HepG2 (cell line): Measurements from ENCODE around the gene GRB2. TPM values are rescaled to one million over a fixed set of nuclear protein-coding genes. Genes with fewer than 3 reads are reported as not detected.
A peak's percentile ranks its signal among the peaks of the same experiment; 100 is the strongest.
"Not testable (repeated sequence)": the region's sequence is repeated elsewhere in the genome, so short reads cannot be mapped to it uniquely, and the experiment has no call there.

Experiments used
- ATAC-seq: fragments of 200-7000 bp; cut with Tn5 transposase; 3 replicates; pipeline ENCODE4 v1.9.1; 2020; ENCODE audit warnings: mild to moderate bottlenecking, moderate library complexity
- BruUV-seq: library from RNA; stranded (reverse); fragments of 400-500 nt; replicated peaks from 2 replicates; lab custom pipeline; 2021; lab: Mats Ljungman, UMichigan
- CTCF ChIA-PET: fragments of 300-600 bp; formaldehyde crosslinking; extraction: SDS; loops from one replicate; lab custom pipeline; 2021; ENCODE audit warnings: low total read pairs, inconsistent platforms, low intra/inter-chr PET ratio; lab: Yijun Ruan, JAX
- POLR2A ChIA-PET: fragments of 350-600 bp; sonication (Branson Sonifier 250); formaldehyde crosslinking; loops from one replicate; lab custom pipeline; 2020; ENCODE audit warnings: antibody characterized with exemption, inconsistent platforms; lab: Yijun Ruan, JAX
- DNase-seq: peaks from one replicate; pipeline ENCODE4 v3.0.0-alpha.2; 2015; ENCODE audit warnings: low spot score
- FAIRE-seq: peaks from 3 replicates; lab custom pipeline; 2011; peaks lifted over from hg19 to GRCh38; lab: Jason Lieb, UNC
- H2AFZ ChIP-seq: one replicate; pipeline ENCODE4 v1.6.1; 2011; ENCODE audit warnings: low read length, inconsistent platforms
- H3K27ac ChIP-seq: fragments of 300-600 bp; 3 replicates; pipeline ENCODE4 v1.8.0; 2011; ENCODE audit warnings: mixed run types, mild to moderate bottlenecking, mixed read lengths, low read length, inconsistent platforms; ENCODE audit not compliant: insufficient read depth; ENCODE audit errors: extremely low read length
- H3K27me3 ChIP-seq, 2 experiments: fragments of 200-600 bp in 1 of 2; 2 replicates in 1 of 2; 3 replicates in 1 of 2; pipeline versions ENCODE4 v1.6.0 to v1.8.0; 2011; ENCODE audit warnings: low read length in 2 of 2, mild to moderate bottlenecking in 2 of 2, moderate library complexity in 2 of 2, inconsistent platforms in 1 of 2; ENCODE audit not compliant: insufficient read depth in 2 of 2, control insufficient read depth in 1 of 2
- H3K36me3 ChIP-seq, 2 experiments: fragments of 200-600 bp in 1 of 2; replicated peaks in 1 of 2; 2 replicates in 1 of 2; 3 replicates in 1 of 2; pipeline versions ENCODE4 v1.5.1 to v1.8.0; 2011; ENCODE audit warnings: low read length in 2 of 2, inconsistent platforms in 1 of 2; ENCODE audit not compliant: insufficient read depth in 2 of 2, control insufficient read depth in 1 of 2
- H3K4me1 ChIP-seq: 2 replicates; pipeline ENCODE4 v1.5.1; 2012; ENCODE audit warnings: low read length, inconsistent platforms; ENCODE audit not compliant: insufficient read depth
- H3K4me2 ChIP-seq: 2 replicates; pipeline ENCODE4 v1.6.0; 2011; ENCODE audit warnings: low read depth, low read length, inconsistent platforms
- H3K4me3 ChIP-seq, 3 experiments: fragments of 200-600 bp in 1 of 3; sonication (generic), shearing (Covaris generic) in 1 of 3; replicated peaks in 1 of 3; 2 replicates each; pipeline ENCODE4 v1.5.1; 2011 to 2016; ENCODE audit warnings: low read length in 3 of 3, inconsistent platforms in 2 of 3, low read depth in 2 of 3, mild to moderate bottlenecking in 2 of 3, control low read depth in 1 of 3, mixed read lengths in 1 of 3; ENCODE audit not compliant: insufficient read depth in 1 of 3
- H3K79me2 ChIP-seq: one replicate; pipeline ENCODE4 v1.6.1; 2011; ENCODE audit warnings: low read length, inconsistent platforms; ENCODE audit not compliant: insufficient read depth
- H3K9ac ChIP-seq: 2 replicates; pipeline ENCODE4 v1.6.0; 2011; ENCODE audit warnings: mild to moderate bottlenecking, low read depth, low read length, inconsistent platforms; ENCODE audit not compliant: insufficient read depth
- H3K9me3 ChIP-seq: 2 replicates; pipeline ENCODE4 v1.5.1; 2012; ENCODE audit warnings: mild to moderate bottlenecking, low read length
- H4K20me1 ChIP-seq: 2 replicates; pipeline ENCODE4 v1.6.0; 2011; ENCODE audit warnings: inconsistent platforms, mild to moderate bottlenecking, low read length, moderate library complexity; ENCODE audit not compliant: insufficient read depth
- ARID5B ChIP-seq: IDR thresholded peaks from 2 replicates; pipeline ENCODE4 v1.4.0; 2020; ENCODE audit warnings: mild to moderate bottlenecking, missing genetic modification reagents
- CEBPG ChIP-seq: IDR thresholded peaks from 2 replicates; pipeline ENCODE4 v1.6.1; 2016
- GFI1 ChIP-seq: sonication (generic); formaldehyde crosslinking; IDR thresholded peaks from 2 replicates; pipeline ENCODE4 v1.5.0; 2020; ENCODE audit warnings: missing genetic modification reagents, mild to moderate bottlenecking, borderline replicate concordance
- WGBS: methylation state at CpG from one replicate; pipeline ENCODE4 v1.1.6; 2017; ENCODE audit warnings: low lambda C conversion rate; 5-methylcytosine and 5-hydroxymethylcytosine counted together
- in situ Hi-C: cut with HindIII; loops from 2 replicates; pipeline ENCODE4 v1.10.0; 2017; ENCODE audit warnings: low pct_unique_long_range_greater_than_20kb; ENCODE audit not compliant: extremely low pct_ligation_motif_present
- intact Hi-C: fragments of 100-400 bp; cut with micrococcal nuclease; formaldehyde crosslinking; loops from one replicate; pipeline ENCODE4 v1.10.0; 2022; ENCODE audit not compliant: unreplicated experiment
- polyA plus RNA-seq, 8 experiments: library from polyadenylated mRNA; depleted of rRNA in 3 of 8; stranded (reverse) in 7 of 8; unstranded in 1 of 8; fragments of >200 nt; fragmentation: Illumina TruSeq in 4 of 8; extraction: Trizol in 4 of 8; gene quantifications; 2 replicates each; pipeline versions ENCODE4 v1.2.1 to v1.2.3, GENCODE V29; 2011 to 2016; ENCODE audit warnings: low read depth in 4 of 8, missing spikeins in 1 of 8, mixed read lengths in 1 of 8; ENCODE audit not compliant: insufficient read depth in 1 of 8
- total RNA-seq, 5 experiments: library from RNA; depleted of rRNA; stranded (reverse); fragments of >200 nt; fragmentation: Illumina TruSeq; extraction: Trizol; gene quantifications; 2 replicates each; pipeline ENCODE4 v1.2.3, GENCODE V29; 2016; ENCODE audit warnings: low read depth in 1 of 5

The GRB2 gene
- total and polyA plus RNA-seq, 2 of the 13 experiments (the other 11 are each of a cell fraction or from before 2014, with no cell fraction given), result 84.6 to 92.3 TPM

- not testable (repeated sequence) for H4K20me1 ChIP-seq, H3K4me2 ChIP-seq, BruUV-seq, ATAC-seq, H3K27me3 ChIP-seq
- POLR2A ChIA-PET, result interaction anchor here (1.2 kb wide), 1 partner anchor 92 kb away, joined by 3 read pairs; no protein-coding TSS in a partner anchor
- TF ChIP-seq CEBPG (CRISPR knock-in tag) (peak; percentile 57; the same call in 1 of the 2 replicates), ARID5B (CRISPR knock-in tag) (peak; percentile 14; the same call in 1 of the 2 replicates), GFI1 (0 out of 2 replicates have a peak, but pooled peaks have one; percentile 6)
- TF ChIP-seq, all 625 proteins: peak for 3; not testable (repeated sequence) for 622
- H2AFZ ChIP-seq, H3K79me2 ChIP-seq, CTCF ChIA-PET, H3K4me3 ChIP-seq, DNase-seq, H3K36me3 ChIP-seq, intact Hi-C loops, H3K9ac ChIP-seq, FAIRE-seq, H3K27ac ChIP-seq, H3K9me3 ChIP-seq: not testable (repeated sequence)
- in situ Hi-C loops, result loop anchor here (5.0 kb wide), 1 partner anchor 53 kb away; no protein-coding TSS in a partner anchor
- 65% methylated on average over 6 of the region's 6 CpGs for WGBS
- peaks cover 68% of the 10 kb centered on the region for H3K4me1 ChIP-seq
Observed at GRCh38 chr17:75434433-75434832, 29.0 kb upstream of the GRB2 start.
